ENCODE measurements around the gene SART3. TPM values are rescaled to one million over a fixed set of nuclear protein-coding genes. Genes with fewer than 3 reads are reported as not detected.

SART3 gene, protein sequence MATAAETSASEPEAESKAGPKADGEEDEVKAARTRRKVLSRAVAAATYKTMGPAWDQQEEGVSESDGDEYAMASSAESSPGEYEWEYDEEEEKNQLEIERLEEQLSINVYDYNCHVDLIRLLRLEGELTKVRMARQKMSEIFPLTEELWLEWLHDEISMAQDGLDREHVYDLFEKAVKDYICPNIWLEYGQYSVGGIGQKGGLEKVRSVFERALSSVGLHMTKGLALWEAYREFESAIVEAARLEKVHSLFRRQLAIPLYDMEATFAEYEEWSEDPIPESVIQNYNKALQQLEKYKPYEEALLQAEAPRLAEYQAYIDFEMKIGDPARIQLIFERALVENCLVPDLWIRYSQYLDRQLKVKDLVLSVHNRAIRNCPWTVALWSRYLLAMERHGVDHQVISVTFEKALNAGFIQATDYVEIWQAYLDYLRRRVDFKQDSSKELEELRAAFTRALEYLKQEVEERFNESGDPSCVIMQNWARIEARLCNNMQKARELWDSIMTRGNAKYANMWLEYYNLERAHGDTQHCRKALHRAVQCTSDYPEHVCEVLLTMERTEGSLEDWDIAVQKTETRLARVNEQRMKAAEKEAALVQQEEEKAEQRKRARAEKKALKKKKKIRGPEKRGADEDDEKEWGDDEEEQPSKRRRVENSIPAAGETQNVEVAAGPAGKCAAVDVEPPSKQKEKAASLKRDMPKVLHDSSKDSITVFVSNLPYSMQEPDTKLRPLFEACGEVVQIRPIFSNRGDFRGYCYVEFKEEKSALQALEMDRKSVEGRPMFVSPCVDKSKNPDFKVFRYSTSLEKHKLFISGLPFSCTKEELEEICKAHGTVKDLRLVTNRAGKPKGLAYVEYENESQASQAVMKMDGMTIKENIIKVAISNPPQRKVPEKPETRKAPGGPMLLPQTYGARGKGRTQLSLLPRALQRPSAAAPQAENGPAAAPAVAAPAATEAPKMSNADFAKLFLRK
- 60.7 and 69.9 TPM in 2 replicates for total RNA-seq (2016; rRNA removed; fragmentation: Illumina TruSeq; extraction: Trizol)
- 21.9 and 27.2 TPM in 2 replicates for total RNA-seq (2016; cell fraction: cytosol; rRNA removed; fragmentation: Illumina TruSeq; extraction: Trizol; ENCODE audit: low read depth)
- total RNA-seq (2016; cell fraction: insoluble cytoplasmic fraction; rRNA removed; fragmentation: Illumina TruSeq; extraction: Trizol), result 55.9 and 75.2 TPM in 2 replicates
- 19.7 and 22.5 TPM in 2 replicates for total RNA-seq (2016; cell fraction: membrane; rRNA removed; fragmentation: Illumina TruSeq; extraction: Trizol)
- total RNA-seq (2016; cell fraction: nucleus; rRNA removed; fragmentation: Illumina TruSeq; extraction: Trizol), result 77.0 and 82.1 TPM in 2 replicates
- 15.3 and 16.1 TPM in 2 replicates for polyA plus RNA-seq (2011; rRNA removed)
- 8.3 and 9.4 TPM in 2 replicates for polyA plus RNA-seq (2011; cell fraction: cytosol; rRNA removed)
- 27.3 and 39.2 TPM in 2 replicates for polyA plus RNA-seq (2011; cell fraction: nucleus; rRNA removed)
- polyA plus RNA-seq (2012), result 26.6 and 31.2 TPM in 2 replicates
- polyA plus RNA-seq (2016; cell fraction: cytosol; fragmentation: Illumina TruSeq; extraction: Trizol; ENCODE audit: low read depth), result 2.3 and 2.5 TPM in 2 replicates
- 35.5 and 40.7 TPM in 2 replicates for polyA plus RNA-seq (2016; cell fraction: insoluble cytoplasmic fraction; fragmentation: Illumina TruSeq; extraction: Trizol; ENCODE audit: low read depth)
- polyA plus RNA-seq (2016; cell fraction: membrane; fragmentation: Illumina TruSeq; extraction: Trizol; ENCODE audit: low read depth), result 5.1 and 6.5 TPM in 2 replicates
- polyA plus RNA-seq (2016; cell fraction: nucleus; fragmentation: Illumina TruSeq; extraction: Trizol; ENCODE audit: insufficient read depth, low read depth), result 53.6 and 61.3 TPM in 2 replicates
- 27.4 and 45.1 TPM in 2 replicates for polyA minus RNA-seq (2011; rRNA and poly(A)+ RNA removed; ENCODE audit: low replicate concordance)
- polyA minus RNA-seq (2011; cell fraction: cytosol; rRNA and poly(A)+ RNA removed), result 11.9 and 15.4 TPM in 2 replicates
- 155 and 179 TPM in 2 replicates for polyA minus RNA-seq (2011; cell fraction: nucleus; rRNA and poly(A)+ RNA removed)
- Bru-seq, nascent RNA, result percentile 90 among the genes with signal in this experiment
- percentile 88 among the genes with signal in this experiment for BruChase-seq, experiment 1, labeled RNA remaining after a 6-hour chase
- percentile 89 among the genes with signal in this experiment for BruChase-seq, experiment 2, labeled RNA remaining after a 2-hour chase
- long read RNA-seq, experiment 1, full-length matches to known transcripts, result 4 of 22 reads
- long read RNA-seq, experiment 1, partial matches to known transcripts, result 16 of 22 reads
- long read RNA-seq, experiment 1, other reads (novel, unspliced or antisense), result 2 of 22 reads
- long read RNA-seq, experiment 2, full-length matches to known transcripts, result 18 of 58 reads
- long read RNA-seq, experiment 2, partial matches to known transcripts, result 19 of 58 reads
- long read RNA-seq, experiment 2, other reads (novel, unspliced or antisense), result 21 of 58 reads

DNA sequence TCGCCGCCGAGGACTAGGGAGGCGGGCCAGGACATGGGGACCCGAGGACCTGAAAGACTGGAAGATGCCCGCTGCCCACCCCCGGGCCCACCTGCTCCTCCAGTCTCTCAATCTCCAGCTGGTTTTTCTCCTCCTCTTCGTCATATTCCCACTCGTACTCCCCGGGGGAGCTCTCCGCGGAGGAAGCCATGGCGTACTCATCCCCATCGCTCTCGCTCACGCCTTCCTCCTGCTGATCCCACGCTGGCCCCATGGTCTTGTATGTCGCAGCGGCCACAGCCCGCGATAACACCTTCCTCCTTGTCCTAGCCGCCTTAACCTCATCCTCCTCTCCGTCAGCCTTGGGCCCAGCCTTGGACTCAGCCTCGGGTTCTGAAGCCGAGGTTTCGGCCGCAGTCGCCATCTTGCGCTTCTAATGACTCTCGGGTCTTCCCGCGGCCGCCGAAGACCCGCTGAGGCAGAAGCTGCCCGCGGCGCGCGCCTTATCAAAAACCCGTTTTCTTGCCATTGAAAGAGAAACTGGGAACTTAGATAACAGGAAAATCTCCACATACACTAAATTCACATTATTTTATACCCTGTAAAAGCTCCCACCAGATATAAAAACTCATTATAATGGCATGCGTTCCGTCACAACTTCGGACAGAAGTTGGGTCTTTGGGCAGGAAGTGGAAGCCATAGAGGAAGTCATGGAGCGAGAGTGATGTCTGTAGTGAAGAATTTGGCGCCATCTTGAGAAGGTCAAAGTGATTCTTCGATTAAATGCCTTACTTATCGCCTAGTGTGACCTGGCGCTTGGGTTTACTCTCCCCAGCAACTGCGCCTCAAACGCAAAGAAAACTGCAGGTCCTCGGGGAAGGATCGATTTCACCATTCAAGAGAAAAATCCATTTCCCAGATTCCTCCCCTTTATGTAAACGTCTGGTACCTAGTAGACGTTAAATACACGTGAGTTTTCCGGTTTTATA lies at the start of gene SART3:
TSS of gene SART3 (minus strand) at position 422 of the 968 bp plus-strand sequence. CDS start at position 403, 19 bp downstream.
- H3K9me3 ChIP-seq (ENCODE audit: low read length), result no peaks in the 10 kb centered on the region
- intact Hi-C loops (cut with micrococcal nuclease; ENCODE audit: unreplicated experiment), result loop anchor here (5.0 kb wide), 2 partner anchors 171 to 296 kb away; partner anchors contain the start of genes CORO1C and SSH1
- peaks cover 45% of the 10 kb centered on the region for H3K4me1 ChIP-seq (ENCODE audit: insufficient read depth, low read length)
- peak within 1 kb of the TSS; percentile 97 for H2AFZ ChIP-seq (ENCODE audit: low read length)
- no peaks in the 10 kb centered on the region; a peak in 1 of 5 replicates for H3K27me3 ChIP-seq (ENCODE audit: control insufficient read depth in 1 of 2, insufficient read depth in 2 of 2, low read length in 2 of 2)
- in situ Hi-C loops (cut with HindIII; ENCODE audit: extremely low pct_ligation_motif_present, low pct_unique_long_range_greater_than_20kb), result loop anchor here (10.0 kb wide), 1 partner anchor 244 kb away; no protein-coding TSS in a partner anchor
- peak within 1 kb of the TSS; percentile 99 for H3K4me2 ChIP-seq (ENCODE audit: low read depth, low read length)
- FAIRE-seq, result peak; percentile 98
- peaks cover 11% of the 10 kb centered on the region for H4K20me1 ChIP-seq (ENCODE audit: insufficient read depth, low read length)
- peaks cover 66% of the 10 kb centered on the region for H3K79me2 ChIP-seq (ENCODE audit: insufficient read depth, low read length)
- under 1% methylated on average over 55 of the region's 57 CpGs for WGBS (ENCODE audit: low lambda C conversion rate)
- peak; percentile 58 for ATAC-seq
- peak within 1 kb of the TSS; percentile 98 for H3K9ac ChIP-seq (ENCODE audit: insufficient read depth, low read depth, low read length)
- peak within 1 kb of the TSS; percentile 95 to 100 (median 99) for H3K4me3 ChIP-seq (replicated peaks in 1 of 3; ENCODE audit: insufficient read depth in 1 of 3, low read depth in 2 of 3, low read length in 3 of 3)
- BruUV-seq (replicated peaks), result no TSS peak
- peaks cover 12 to 30% of the 10 kb centered on the region in 2 experiments for H3K36me3 ChIP-seq (replicated peaks in 1 of 2; ENCODE audit: control insufficient read depth in 1 of 2, insufficient read depth in 2 of 2, low read length in 2 of 2)
- peak within 1 kb of the TSS; percentile 97 for H3K27ac ChIP-seq (ENCODE audit: extremely low read length, insufficient read depth, low read length)
- peak; percentile 89 for DNase-seq (ENCODE audit: low spot score)
- POLR2A ChIA-PET, result interaction anchor here (0.9 to 1.3 kb wide), 3 partner anchors 10 to 879 kb away, joined by 3 to 5 read pairs (median 4); no protein-coding TSS in a partner anchor
- CTCF ChIA-PET (ENCODE audit: low intra/inter-chr PET ratio, low total read pairs), result no interaction called here
- peak; percentile 91 for TF ChIP-seq KAT8 (CRISPR knock-in tag; IDR thresholded peaks at IDR 0.05)
- TF ChIP-seq ZNF326 (CRISPR knock-in tag; IDR thresholded peaks at IDR 0.05; ENCODE audit: borderline replicate concordance), result no peak
- no peak for TF ChIP-seq TMF1 (CRISPR knock-in tag; IDR thresholded peaks at IDR 0.05; ENCODE audit: low read depth)
- TF ChIP-seq ADNP (CRISPR knock-in tag; IDR thresholded peaks at IDR 0.05), result no peak
- TF ChIP-seq, protein P1, sequence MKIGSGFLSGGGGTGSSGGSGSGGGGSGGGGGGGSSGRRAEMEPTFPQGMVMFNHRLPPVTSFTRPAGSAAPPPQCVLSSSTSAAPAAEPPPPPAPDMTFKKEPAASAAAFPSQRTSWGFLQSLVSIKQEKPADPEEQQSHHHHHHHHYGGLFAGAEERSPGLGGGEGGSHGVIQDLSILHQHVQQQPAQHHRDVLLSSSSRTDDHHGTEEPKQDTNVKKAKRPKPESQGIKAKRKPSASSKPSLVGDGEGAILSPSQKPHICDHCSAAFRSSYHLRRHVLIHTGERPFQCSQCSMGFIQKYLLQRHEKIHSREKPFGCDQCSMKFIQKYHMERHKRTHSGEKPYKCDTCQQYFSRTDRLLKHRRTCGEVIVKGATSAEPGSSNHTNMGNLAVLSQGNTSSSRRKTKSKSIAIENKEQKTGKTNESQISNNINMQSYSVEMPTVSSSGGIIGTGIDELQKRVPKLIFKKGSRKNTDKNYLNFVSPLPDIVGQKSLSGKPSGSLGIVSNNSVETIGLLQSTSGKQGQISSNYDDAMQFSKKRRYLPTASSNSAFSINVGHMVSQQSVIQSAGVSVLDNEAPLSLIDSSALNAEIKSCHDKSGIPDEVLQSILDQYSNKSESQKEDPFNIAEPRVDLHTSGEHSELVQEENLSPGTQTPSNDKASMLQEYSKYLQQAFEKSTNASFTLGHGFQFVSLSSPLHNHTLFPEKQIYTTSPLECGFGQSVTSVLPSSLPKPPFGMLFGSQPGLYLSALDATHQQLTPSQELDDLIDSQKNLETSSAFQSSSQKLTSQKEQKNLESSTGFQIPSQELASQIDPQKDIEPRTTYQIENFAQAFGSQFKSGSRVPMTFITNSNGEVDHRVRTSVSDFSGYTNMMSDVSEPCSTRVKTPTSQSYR (CRISPR knock-in tag; IDR thresholded peaks at IDR 0.05; ENCODE audit: borderline replicate concordance), result no peak
- TF ChIP-seq, protein P2, sequence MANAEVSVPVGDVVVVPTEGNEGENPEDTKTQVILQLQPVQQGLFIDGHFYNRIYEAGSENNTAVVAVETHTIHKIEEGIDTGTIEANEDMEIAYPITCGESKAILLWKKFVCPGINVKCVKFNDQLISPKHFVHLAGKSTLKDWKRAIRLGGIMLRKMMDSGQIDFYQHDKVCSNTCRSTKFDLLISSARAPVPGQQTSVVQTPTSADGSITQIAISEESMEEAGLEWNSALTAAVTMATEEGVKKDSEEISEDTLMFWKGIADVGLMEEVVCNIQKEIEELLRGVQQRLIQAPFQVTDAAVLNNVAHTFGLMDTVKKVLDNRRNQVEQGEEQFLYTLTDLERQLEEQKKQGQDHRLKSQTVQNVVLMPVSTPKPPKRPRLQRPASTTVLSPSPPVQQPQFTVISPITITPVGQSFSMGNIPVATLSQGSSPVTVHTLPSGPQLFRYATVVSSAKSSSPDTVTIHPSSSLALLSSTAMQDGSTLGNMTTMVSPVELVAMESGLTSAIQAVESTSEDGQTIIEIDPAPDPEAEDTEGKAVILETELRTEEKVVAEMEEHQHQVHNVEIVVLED (CRISPR knock-in tag; IDR thresholded peaks at IDR 0.05; ENCODE audit: borderline replicate concordance), result peak; percentile 64; the same call in 1 of the 2 replicates
- 0 out of 2 replicates have a peak, but pooled peaks have one; percentile 2 for TF ChIP-seq FOXA3 (CRISPR knock-in tag; IDR thresholded peaks at IDR 0.05)

Measured in HepG2 (cell line).